GM21528 (cell line): ENCODE measurements around the gene NDUFA9.
A peak's percentile ranks its signal among the peaks of the same experiment; 100 is the strongest.

Source experiments
- ATAC-seq: cut with Tn5 transposase; IDR thresholded peaks from one replicate; pipeline ENCODE4 v1.9.1; 2021; ENCODE audit warnings: mild to moderate bottlenecking, moderate library complexity; ENCODE audit not compliant: unreplicated experiment, low FRiP score

Gene NDUFA9

GRCh38 chr12:4648501-4649357, at the start of gene NDUFA9, which contains the start of gene AKAP3:
TSS of gene NDUFA9 (plus strand) at chr12:4649114. CDS start at chr12:4649127, 13 bp downstream.
TSS of gene AKAP3 (minus strand) at chr12:4649051. CDS start at chr12:4638196, 10,855 bp downstream.
- ATAC-seq: peak; percentile 84

- ATAC-seq: no peak
Observed at GRCh38 chr12:4603421-4603820, 45.5 kb upstream of the NDUFA9 start.

GRCh38 chr12:4603946-4604345, 45.0 kb upstream of the NDUFA9 start:
- no peak for ATAC-seq

GRCh38 chr12:4604684-4605193, 44.2 kb upstream of the NDUFA9 start:
- peak; percentile 90 for ATAC-seq

GRCh38 chr12:4607056-4607455, 41.9 kb upstream of the NDUFA9 start:
- no peak for ATAC-seq

- ATAC-seq: no peak
Observed at GRCh38 chr12:4609071-4609470, 39.8 kb upstream of the NDUFA9 start.

GRCh38 chr12:4610481-4610880, 38.4 kb upstream of the NDUFA9 start:
- ATAC-seq: no peak

GRCh38 chr12:4615667-4616066, 33.2 kb upstream of the NDUFA9 start:
- no peak for ATAC-seq

- ATAC-seq: no peak
Observed at GRCh38 chr12:4621511-4621910, 27.4 kb upstream of the NDUFA9 start.

GRCh38 chr12:4626543-4626942, 22.4 kb upstream of the NDUFA9 start:
- no peak for ATAC-seq

GRCh38 chr12:4628406-4628805, 20.5 kb upstream of the NDUFA9 start:
- ATAC-seq: no peak

- ATAC-seq: no peak
Observed at GRCh38 chr12:4630262-4630661, 18.7 kb upstream of the NDUFA9 start.

GRCh38 chr12:4643747-4644146, 5.2 kb upstream of the NDUFA9 start:
- ATAC-seq: no peak

GRCh38 chr12:4645023-4645422, 3.9 kb upstream of the NDUFA9 start:
- no peak for ATAC-seq

- ATAC-seq: no peak
Observed at GRCh38 chr12:4648104-4648500, 812 bp upstream of the NDUFA9 start.

GRCh38 chr12:4649358-4649661, 396 bp downstream of the NDUFA9 start:
- ATAC-seq: no peak

- ATAC-seq: no peak
Observed at GRCh38 chr12:4653257-4653656, 4.3 kb downstream of the NDUFA9 start.

GRCh38 chr12:4653691-4654090, 4.8 kb downstream of the NDUFA9 start:
- no peak for ATAC-seq

- no peak for ATAC-seq
Observed at GRCh38 chr12:4663971-4664505, 15.1 kb downstream of the NDUFA9 start.

- no peak for ATAC-seq
Observed at GRCh38 chr12:4665236-4665635, 16.3 kb downstream of the NDUFA9 start.

GRCh38 chr12:4679711-4680110, 30.8 kb downstream of the NDUFA9 start:
- ATAC-seq: no peak

- no peak for ATAC-seq
Observed at GRCh38 chr12:4681732-4682131, 32.8 kb downstream of the NDUFA9 start.
